Activated gamma-delta T cell (primary cell): ENCODE measurements around the gene UGT1A6.

Experiments
- DNase-seq: peaks from one replicate; lab custom pipeline; 2025; lab: John Stamatoyannopoulos, UW

Gene UGT1A6

GRCh38 chr2:233768076-233768475, 75.4 kb downstream of the UGT1A6 start:
- no peak for DNase-seq

- no peak for DNase-seq
These were observed 76.6 kb downstream of the UGT1A6 start for GRCh38 chr2:233769260-233769659.

DNA sequence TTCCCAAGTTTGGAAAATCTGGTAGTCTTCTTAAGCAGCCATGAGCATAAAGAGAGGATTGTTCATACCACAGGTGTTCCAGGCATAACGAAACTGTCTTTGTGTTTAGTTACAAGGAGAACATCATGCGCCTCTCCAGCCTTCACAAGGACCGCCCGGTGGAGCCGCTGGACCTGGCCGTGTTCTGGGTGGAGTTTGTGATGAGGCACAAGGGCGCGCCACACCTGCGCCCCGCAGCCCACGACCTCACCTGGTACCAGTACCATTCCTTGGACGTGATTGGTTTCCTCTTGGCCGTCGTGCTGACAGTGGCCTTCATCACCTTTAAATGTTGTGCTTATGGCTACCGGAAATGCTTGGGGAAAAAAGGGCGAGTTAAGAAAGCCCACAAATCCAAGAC, 79.5 kb downstream of the UGT1A6 start:
- DNase-seq = no peak

DNA sequence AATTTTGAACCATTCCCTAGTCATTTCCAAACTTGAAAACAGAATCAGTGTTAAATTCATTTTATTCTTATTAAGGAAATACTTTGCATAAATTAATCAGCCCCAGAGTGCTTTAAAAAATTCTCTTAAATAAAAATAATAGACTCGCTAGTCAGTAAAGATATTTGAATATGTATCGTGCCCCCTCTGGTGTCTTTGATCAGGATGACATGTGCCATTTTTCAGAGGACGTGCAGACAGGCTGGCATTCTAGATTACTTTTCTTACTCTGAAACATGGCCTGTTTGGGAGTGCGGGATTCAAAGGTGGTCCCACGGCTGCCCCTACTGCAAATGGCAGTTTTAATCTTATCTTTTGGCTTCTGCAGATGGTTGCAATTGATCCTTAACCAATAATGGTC, 79.9 kb downstream of the UGT1A6 start:
- no peak for DNase-seq

DNA sequence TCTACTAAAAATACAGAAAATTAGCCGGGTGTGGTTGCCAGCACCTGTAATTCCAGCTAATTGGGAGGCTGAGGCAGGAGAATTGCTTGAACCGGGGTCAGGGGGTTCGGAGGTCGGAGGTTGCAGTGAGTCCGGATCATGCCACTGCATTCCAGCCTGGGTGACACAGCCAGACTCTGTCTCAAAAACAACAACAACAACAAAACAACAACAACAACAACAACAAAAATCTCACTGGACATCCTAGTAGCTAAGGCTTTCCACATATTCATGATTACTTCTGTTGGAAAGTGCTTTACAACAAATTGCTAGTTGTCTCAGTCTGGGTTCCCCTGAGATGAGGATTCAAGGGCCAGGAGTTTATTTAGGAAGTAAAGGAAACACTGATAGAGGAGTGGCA, 81.2 kb downstream of the UGT1A6 start:
- no peak for DNase-seq

- DNase-seq = no peak
These were observed 82.7 kb downstream of the UGT1A6 start for GRCh38 chr2:233775414-233775813.

DNA sequence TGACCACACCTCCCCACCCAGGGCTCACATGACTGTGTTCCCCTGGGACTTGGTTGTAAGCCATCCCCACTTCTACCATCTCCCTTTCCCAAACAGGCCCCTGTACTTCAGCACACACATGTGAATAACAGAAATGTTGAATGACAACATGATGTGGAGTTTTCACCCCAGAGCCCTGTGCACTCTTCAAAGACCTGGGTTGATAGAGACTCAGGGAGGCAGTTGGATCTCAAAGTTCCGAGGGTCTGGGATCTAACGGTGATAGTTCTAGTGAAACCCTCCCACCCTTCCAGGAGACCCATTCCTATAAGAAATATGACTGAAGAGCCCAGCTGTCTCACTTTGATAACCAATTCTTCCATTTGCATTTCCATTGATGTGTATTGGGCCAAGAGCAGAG, 85.3 kb downstream of the UGT1A6 start, which contains the start of gene MROH2A:
MROH2A (plus strand) TSS at position 301 of the 400 bp plus-strand sequence. CDS start 1,029 bp downstream, outside the sequence.
- no peak for DNase-seq

DNA sequence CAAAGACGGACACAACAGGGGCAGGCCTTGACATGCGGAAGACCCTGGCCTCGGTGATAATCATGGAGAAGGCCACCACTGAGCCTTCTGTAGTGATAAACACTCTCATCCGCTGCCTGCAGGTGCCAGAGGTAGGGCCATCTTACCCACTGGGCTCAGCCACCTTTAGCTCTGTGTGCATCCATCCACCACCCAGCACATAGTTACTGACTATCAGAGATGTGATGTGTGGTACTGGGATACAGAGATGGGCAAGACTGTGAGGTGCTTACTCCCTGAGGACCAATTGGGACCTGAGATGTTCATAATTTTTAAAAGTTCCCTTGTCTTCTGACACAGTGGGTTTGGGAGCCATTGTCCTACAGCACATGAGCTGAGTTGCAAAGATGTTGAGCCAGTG, 87.0 kb downstream of the UGT1A6 start:
- DNase-seq = no peak

DNA sequence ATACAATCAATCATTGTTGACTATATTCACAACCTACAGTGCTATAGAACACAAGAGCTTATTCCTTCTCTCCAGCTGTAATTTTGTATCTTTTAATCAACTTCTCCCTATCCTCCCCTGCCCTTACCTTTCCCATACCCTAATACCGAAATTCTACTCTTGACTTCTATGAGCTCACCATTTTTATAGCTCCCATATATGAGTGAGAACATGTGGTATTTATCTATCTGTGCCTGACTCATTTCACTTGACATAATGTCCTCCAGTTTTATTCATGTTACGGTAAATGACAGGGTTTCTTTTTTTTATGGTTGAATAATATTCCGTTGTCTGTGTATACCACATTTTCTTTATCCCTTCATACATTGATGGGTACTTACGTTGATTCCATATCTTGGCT, 88.1 kb downstream of the UGT1A6 start:
- no peak for DNase-seq

DNA sequence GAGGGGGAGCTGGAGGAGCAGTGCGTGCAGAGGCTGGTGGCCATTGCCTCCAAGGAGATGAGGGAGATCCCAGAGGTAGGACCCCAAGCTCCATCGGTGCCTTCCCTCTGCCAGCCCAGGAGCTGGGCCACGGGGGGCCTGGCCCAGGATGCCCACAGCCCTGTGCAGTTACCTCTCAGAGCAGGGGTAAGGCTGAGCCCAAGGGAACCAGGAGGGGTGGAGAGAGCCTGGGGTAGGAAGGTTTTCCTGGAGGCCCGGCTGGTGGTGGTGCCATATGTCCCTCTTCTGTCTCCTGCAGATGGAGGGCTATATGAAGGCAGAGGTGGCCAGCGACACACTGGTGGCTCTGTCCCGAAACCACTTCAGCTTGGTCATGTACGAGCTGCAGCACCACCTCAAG, 96.9 kb downstream of the UGT1A6 start:
- DNase-seq = no peak

DNA sequence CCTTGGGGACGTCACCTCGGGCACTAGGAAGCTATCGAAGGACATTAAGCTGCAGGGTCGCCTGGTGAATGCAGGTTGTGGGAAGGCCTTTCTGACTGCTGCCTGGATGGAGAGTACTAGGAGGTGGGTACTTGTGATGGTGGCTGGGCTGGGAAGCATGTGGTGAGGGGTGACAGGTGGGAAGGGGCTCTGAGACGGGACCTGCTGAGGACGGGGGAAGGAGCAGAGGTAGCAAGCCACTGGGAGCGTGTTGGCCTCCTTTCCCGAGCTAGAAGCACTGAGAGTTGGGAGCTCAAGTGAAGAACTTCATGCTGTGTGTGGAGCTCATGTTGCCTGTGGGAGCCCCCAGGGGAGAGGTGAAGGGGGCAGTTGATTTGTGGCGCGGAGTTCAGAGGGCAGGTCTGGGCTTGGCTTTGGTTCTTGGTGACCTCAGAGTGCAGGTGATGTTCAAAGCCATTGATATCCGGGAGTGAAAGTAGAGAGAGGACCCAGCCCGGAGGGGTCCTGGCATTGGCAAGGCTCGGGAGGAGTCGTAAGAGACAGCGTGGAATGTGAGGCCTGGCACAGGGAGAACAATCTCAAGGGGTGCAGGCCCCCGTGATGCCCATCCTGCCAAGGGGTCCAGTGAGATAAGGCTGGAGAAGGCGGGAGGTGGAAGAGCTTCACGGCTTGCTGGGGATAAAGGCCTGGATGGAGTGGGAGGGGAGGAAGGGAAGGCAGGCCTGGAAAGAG, 98.6 kb downstream of the UGT1A6 start:
- DNase-seq = no peak

- no peak for DNase-seq
These were observed 99.2 kb downstream of the UGT1A6 start for GRCh38 chr2:233791883-233792329.

DNA sequence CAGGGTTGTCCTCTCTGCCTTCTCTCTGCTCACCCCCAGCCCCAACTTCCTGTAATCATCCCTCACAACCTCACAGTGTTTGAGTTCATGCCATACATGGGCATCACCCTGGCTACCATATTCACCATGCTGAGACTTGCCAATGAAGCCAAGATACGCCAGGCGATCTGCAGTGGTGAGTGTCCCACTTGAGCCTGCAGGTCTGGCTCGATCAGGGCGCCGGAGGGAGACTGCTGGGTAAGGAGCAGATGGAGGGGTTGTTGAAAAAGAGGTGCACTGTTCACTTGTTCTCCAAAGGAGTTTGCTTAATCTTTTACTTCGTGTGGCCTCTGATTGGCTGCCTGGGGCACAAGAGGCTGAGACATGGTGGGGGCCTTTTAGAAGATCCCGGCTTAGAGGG, 100.0 kb downstream of the UGT1A6 start:
- DNase-seq = no peak

DNA sequence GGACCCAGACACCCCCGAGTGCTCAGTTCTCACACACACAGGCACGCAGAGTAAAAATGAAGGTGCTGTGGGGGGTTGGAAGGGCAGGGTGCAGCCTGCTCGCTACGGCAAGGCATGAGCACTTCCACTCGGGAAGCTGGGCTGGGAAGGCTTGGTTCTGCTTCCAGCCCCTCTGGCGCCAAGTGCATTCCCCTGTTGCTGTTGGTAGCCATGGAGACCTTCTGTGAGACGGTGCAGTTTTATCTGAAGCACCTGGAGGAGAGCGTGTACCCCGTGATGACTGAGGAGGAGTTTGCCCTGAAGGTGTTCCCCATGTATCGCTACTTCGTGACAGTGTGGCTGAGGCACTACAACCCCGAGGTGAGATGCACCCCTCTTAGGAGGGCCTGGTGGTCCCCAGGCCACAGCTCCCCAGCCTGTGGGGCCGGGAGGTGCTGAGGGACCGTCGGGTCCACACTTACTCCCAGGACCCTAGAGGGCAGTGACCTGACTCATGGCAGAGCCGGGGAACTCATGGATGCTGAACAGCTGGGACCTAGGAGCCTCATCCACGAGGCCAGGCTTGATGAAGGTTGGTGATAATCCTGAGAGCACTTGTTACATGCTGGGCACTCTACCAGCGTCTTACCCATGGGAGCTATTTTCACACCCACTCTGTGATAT, 100.9 kb downstream of the UGT1A6 start:
- no peak for DNase-seq

DNA sequence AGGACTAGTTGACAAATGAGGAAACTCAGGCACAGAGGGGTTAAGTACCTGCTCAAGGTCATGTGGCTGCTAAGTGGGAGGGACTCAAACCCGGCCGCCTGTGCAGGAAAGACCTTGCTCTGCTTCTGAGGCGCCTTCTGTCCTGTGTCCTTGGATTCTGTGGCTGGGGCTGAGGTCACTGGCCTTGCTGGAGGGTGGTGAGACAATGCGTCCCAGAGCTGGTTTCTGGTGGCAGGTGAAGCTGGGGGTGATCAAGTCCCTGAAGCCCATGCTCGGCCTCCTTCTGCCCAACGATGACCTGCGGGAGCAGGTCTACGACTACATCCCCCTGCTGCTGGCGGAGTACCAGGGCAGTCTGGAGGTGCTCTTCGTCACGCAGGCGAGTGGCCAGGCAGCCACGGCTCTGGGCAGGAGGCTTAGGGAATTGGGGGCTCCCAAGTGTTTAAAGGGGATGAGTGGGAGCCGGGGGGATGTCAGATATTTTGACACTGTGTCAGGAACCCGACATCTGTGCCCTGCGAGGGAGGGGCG, 101.5 kb downstream of the UGT1A6 start:
- no peak for DNase-seq

DNA sequence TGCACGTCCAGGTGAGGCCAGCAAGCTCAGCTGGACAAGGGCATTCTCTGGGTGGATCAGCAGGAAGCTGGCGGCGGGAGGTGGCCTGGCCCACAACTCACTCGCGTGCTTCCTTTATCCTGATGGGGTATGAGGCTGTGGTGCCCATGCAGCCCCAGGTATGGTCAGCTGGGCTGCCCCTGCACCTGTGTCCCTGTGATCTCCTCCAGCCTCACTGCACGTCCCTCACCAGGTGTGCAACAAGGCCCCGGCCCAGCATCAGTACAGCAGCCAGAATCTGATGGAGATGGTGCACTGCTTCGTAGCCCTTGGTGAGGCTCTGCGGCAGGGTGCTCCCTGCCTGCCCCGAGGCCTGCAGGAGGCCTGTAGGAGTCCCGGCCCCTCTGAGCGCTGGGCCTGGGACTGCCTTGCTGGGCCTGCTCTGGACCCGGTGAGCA, 103.1 kb downstream of the UGT1A6 start:
- no peak for DNase-seq

DNA sequence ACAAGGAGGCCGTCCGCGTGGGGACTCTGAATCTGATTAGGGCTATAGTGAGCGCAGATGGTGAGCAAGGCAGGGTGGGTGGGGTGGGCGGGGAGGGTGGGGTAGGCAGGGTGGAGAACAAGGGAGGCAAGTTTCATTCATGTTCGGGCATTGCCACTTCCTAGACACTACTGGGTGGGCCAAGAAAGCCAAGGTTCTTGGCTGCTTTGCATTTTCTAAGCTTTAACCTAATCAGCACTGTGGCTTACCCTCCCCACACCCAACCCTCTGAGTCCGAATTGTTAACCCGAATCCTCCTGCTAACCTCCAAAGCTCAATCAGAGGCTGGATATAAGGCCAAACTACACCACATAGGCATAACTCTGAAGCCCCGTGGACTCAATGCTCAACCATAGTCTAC, 103.6 kb downstream of the UGT1A6 start:
- no peak for DNase-seq

GRCh38 chr2:233798335-233799086, 105.8 kb downstream of the UGT1A6 start:
- no peak for DNase-seq

- no peak for DNase-seq
These were observed 106.5 kb downstream of the UGT1A6 start for GRCh38 chr2:233799087-233799665.

GRCh38 chr2:233799716-233800115, 107.0 kb downstream of the UGT1A6 start:
- DNase-seq = no peak

GRCh38 chr2:233800208-233800607, 107.5 kb downstream of the UGT1A6 start:
- no peak for DNase-seq
